GM18867 (cell line): ENCODE data around the gene TRAF3IP1.
"Not testable (repeated sequence)": the region's sequence is repeated elsewhere in the genome, so short reads cannot be mapped to it uniquely, and the experiment has no call there.

ENCODE experiments used
- ATAC-seq: cut with Tn5 transposase; IDR thresholded peaks from one replicate; pipeline ENCODE4 v1.9.1; 2021; ENCODE audit warnings: mild to moderate bottlenecking, moderate library complexity; ENCODE audit not compliant: unreplicated experiment

The TRAF3IP1 gene

GRCh38 chr2:238404406-238405216 lies 84.3 kb downstream of the TRAF3IP1 start:
- ATAC-seq, result no peak

DNA sequence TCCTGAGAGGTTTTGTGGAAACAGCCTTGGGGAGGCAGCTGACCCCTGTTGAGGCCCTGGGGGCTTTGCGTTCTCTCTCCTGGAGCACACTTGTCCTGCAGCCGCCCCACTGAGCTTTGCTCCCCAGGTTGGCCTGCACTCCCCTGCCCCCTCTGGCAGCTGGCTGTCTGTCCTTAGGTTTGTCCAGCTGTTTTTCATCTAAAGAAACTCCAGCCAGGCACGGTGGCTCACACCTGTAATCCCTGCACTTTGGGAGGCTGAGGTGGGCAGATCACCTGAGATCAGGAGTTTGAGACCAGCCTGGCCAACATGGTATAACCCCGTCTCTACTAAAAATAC lies 84.9 kb downstream of the TRAF3IP1 start:
- not testable (repeated sequence) for ATAC-seq

DNA sequence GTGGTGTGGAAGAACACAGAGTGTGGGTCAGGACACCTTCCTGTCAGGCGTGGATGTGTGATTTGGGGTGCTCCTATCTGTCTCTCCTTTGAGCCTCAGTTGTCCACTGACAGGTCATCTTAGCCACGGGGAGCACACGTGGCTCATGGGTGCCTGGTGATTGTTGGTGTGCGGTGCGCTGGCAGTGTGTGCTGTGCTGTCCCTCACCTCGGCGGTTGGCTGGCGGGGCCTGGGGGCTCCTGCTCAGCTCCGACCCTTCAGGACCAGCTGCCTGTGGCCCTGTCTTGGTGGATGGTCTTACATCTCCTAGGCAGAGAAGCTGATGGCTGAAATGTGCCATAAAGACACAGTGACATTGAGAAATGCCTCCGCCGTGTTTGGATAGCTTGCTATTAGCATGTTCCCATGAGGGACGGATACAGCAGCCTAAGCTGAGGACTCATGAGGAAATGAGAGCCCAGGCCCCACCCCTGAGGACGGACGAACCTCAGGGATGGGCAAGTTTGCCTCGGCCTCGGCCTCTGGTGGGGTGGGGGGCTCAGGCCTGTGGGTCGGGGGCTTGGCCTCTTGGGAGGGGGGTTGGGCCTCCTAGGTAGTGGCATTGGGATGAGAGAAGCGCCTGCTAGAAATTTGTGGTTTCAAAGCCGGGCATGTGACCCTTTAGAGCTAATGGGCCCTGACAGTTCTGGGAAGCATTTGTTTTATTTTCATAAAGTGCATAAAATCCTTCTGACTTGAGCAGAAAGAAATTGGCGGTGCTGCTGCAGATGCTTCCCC lies 86.1 kb downstream of the TRAF3IP1 start:
- no peak for ATAC-seq

- no peak for ATAC-seq
These were observed 86.6 kb downstream of the TRAF3IP1 start for GRCh38 chr2:238406998-238407285.

- no peak for ATAC-seq
These were observed 87.2 kb downstream of the TRAF3IP1 start for GRCh38 chr2:238407566-238407965.

- no peak for ATAC-seq
These were observed 88.5 kb downstream of the TRAF3IP1 start for GRCh38 chr2:238408615-238409340.

GRCh38 chr2:238409341-238410199 lies 89.3 kb downstream of the TRAF3IP1 start:
- no peak for ATAC-seq

DNA sequence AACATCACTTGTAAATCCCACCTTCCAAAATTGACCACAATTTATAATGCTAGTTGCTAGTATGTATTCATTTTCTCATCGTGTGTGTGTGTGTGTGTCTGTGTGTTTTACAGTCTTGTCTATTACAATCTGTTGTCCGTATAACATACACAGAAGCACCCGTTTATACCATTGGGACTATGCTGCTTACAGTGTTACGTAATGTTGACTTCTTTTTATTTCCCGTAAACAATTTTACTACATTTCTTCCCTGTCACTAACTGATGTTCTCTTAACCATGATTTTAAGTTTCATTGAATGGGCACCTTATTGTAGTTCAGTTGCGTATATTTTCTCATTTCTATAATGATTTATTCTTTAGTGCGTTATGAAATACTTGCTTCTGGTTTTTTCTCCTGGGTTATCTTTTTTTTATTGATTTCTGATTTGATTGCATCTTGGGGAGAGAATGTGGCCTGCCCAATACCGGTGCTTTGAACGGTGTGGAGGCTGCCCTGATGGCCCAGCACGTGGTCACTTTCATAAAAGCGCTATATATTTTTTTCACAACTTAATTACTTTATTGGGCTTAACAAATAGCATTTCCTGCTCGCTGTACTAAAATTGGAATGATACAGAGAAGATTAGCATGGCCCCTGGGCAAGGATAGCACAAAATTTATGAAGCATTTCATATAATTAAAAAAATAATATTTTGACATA lies 91.9 kb downstream of the TRAF3IP1 start:
- ATAC-seq, result no peak

DNA sequence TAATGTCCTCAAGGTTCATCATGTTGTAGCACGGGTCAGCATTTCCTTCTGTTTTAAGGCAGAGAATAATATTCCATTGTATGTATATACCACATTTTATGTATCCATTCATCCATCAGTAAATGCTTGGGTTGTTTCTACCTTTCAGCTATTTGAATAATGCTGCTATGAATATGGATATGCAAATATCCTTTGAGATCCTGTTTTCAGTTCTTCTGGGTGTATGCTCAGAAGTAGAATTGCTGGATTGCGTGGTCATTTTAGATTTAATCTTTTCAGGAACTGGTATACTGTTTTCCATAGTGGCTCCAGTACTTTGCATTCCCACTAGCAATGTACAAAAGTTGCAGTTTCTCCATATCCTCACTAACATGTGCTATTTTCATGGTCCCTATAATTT lies 93.0 kb downstream of the TRAF3IP1 start:
- ATAC-seq, result no peak

DNA sequence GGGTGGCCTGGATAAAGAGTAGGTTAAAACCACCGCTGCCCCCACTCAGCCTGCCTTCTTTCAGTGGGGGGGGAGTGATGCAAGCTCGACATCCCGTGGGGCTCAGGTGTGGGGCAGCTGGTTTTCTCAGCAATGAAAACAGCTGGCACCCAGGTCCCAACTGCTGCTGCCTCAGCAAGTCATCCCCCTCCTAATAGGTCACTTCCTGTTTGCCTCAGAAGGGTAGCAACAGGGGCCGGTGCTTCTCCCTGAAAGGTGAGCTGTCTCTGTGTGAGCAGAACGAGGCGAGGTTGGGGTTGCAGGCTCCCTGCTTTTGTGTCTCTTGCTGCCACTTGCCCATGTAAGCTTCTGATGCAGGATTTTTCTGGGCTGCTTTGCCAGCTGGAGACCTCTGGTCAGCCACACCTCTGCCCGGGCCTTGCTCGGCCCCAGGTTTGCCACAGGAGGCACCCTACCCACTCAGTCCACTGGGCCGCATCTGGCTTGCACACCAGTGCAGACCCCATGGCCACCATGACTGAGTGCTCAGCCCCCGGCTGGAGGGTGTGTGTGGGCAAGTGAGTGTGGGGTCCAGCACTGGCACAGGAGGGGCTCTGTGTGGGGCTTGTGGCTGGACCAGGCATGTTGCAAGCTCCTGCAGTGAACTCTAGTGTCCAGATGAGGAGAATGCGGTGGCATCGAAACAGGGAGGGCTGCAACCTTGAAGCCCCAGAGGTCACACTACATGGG lies 94.9 kb downstream of the TRAF3IP1 start:
- ATAC-seq, result no peak

- ATAC-seq, result no peak
These were observed 95.6 kb downstream of the TRAF3IP1 start for GRCh38 chr2:238415893-238416292.

DNA sequence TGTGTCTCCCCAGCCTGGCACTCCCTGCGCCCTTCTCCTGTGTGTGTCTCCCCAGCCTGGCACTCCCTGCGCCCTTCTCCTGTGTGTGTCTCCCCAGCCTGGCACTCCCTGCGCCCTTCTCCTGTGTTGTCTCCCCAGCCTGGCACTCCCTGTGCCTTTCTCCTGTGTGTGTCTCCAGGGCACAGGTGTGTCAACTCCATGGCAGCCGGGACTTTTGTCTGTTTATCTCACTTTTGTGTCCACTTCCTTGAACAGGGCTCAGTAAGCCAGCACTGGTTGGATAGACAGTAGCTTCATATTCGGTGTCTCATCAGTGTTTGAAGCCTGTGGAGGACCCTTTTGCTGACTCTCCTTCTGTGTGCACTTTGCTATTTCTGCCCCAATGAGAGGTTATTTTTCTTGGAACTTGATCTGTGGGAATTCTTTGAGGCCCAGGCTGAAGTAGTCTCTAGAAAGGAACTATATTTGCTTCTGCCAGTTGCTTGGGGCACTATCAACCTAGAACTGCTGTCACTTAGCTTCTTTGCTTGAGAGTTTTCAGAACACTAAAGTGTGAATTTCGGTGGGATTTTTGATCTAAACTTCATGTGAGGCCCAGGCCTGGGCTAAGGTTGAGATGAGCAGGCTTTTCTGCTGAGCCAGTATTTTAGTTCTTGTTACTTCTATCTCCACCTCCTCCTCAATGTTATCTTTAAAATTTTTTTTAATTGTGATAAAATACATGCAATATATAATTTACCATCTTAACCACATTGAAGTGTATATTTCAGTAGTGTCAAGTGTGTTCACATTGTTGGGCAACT lies 98.1 kb downstream of the TRAF3IP1 start:
- no peak for ATAC-seq

DNA sequence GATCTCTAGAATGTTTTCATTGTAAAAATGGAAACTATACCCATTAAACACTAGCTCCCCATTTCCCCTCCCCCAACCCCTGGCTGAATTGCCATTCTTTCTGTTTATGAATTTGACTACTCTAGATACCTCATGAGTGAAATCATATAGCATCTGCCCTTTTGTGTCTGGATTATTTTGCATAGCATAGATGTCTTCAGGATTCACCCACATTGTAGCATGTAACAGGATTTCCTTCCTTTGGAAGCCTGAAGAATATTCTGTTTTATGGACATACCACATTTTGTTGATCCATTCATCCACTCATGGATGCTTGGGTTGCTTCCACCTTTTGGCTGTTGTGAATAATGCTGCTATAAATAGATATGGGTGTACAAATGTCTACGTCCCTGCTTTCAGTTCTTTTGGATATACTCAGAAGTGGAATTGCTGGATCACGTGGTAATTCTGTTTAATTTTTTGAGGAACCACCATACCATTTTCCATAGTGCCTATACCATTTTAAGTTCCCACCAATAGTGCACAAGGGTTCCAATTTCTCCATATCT lies 98.8 kb downstream of the TRAF3IP1 start:
- no peak for ATAC-seq

GRCh38 chr2:238420442-238420841 lies 100.1 kb downstream of the TRAF3IP1 start:
- no peak for ATAC-seq

- ATAC-seq, result no peak
These were observed 100.8 kb downstream of the TRAF3IP1 start for GRCh38 chr2:238420878-238421694.

- no peak for ATAC-seq
These were observed 101.3 kb downstream of the TRAF3IP1 start for GRCh38 chr2:238421695-238422035.

- no peak for ATAC-seq
These were observed 102.0 kb downstream of the TRAF3IP1 start for GRCh38 chr2:238422285-238422684.

DNA sequence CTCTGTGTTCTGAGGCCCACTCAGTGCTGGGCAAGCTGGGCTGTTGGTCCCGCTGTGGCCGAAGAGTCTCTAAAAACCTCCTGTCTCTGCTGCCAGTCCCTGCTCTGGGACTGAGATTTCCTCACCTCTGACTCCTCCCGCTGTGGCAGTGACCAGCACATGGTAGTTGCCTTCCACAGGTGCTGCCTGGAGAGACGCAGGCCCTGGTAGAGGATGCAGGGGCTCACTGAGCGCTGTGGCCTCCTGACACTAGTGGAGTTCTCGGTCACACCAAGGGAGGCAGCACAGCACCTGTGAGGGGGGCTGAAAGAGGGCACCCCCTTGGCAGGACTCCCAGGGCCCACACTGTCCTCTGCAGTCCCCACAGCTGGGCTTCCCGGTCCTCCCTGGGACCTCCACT lies 102.6 kb downstream of the TRAF3IP1 start:
- ATAC-seq, result no peak
